Pancreas (tissue), 10 donors: ENCODE data around the gene ATRN. TPM values are rescaled to one million over a fixed set of nuclear protein-coding genes. Genes with fewer than 3 reads are reported as not detected.

Experiments
- ATAC-seq, 4 donors: fragments of 200-7000 bp; cut with Tn5 transposase; one replicate each; pipeline versions ENCODE4 v1.8.0 to v1.9.1; 2020; ENCODE audit warnings: mild to moderate bottlenecking in 4 of 4, moderate library complexity in 4 of 4
- DNase-seq, 6 donors: peaks; one replicate each; pipeline ENCODE4 v3.0.0-alpha.2; 2020
- FAIRE-seq: peaks from 2 replicates; lab custom pipeline; 2012; peaks lifted over from hg19 to GRCh38; lab: Jason Lieb, UNC
- H3K27ac ChIP-seq, 4 donors: fragments of 200-600 bp; sonication (generic); 1 replicate in 3 of 4; 2 replicates in 1 of 4; pipeline versions ENCODE4 v1.5.0 to v1.8.0; 2020
- H3K27me3 ChIP-seq, 4 donors: fragments of 200-600 bp; one replicate each; pipeline ENCODE4 v1.8.0; 2021
- H3K36me3 ChIP-seq, 3 donors: fragments of 200-600 bp; sonication (generic) in 1 of 3; one replicate each; pipeline versions ENCODE4 v1.5.0 to v1.8.0; 2020 to 2021
- H3K4me1 ChIP-seq, 3 donors: fragments of 200-600 bp; one replicate each; pipeline ENCODE4 v1.8.0; 2021
- H3K4me3 ChIP-seq, 4 donors: fragments of 200-600 bp; sonication (generic) in 2 of 4; one replicate each; pipeline versions ENCODE4 v1.5.0 to v1.8.0; 2020 to 2021
- H3K9me3 ChIP-seq, 4 donors: fragments of 200-600 bp; one replicate each; pipeline ENCODE4 v1.8.0; 2021
- WGBS, 2 donors: extraction: QIAGEN DNeasy Blood & Tissue Kit; methylation state at CpG; one replicate each; pipeline ENCODE4 v1.1.7; 2013; 5-methylcytosine and 5-hydroxymethylcytosine counted together
- intact Hi-C, 3 donors: fragments of 100-400 bp; cut with DNase I; formaldehyde crosslinking; loops; one replicate each; pipeline versions ENCODE4 v1.11.1 to v1.14.2; 2022
- polyA plus RNA-seq, 2 donors: library from polyadenylated mRNA; stranded (reverse); fragments of 200-250 nt; gene quantifications; one replicate each; pipeline ENCODE4 v1.2.3, GENCODE V29; 2013
- total RNA-seq, 6 donors: library from RNA; stranded (reverse); fragmentation: NEBNext Ultra II Directional in 4 of 6; extraction: Animal tissue kit (Norgen Biotek cat#: 25700) in 4 of 6; gene quantifications; one replicate each; pipeline versions ENCODE4 v1.2.1 to v1.2.4, GENCODE V29; 2021 to 2023
- TF ChIP-seq, protein P1 (sequence below), 4 donors: fragments of 200-600 bp; sonication (generic) in 3 of 4; IDR thresholded peaks; one replicate each; pipeline versions ENCODE4 v1.5.0 to v1.8.0; 2021; ENCODE audit warnings: antibody characterized with exemption in 4 of 4
- donor health status: healthy with polysubstance abuse.
- donor health status: DM: no; HTN: no; CAD: no; lungs with moderate emphysema.
- donor health status: DM: no; HTN: no; CAD: no.
- donor health status: control.
- donor health status: control.
- donor health status: Bipolar disorder and iron deficiency.
- donor health status: DM: yes; HTN: yes; CAD: no.
- donor health status: DM: no; HTN: no; CAD: no.
- donor health status: DM: no; HTN: no; CAD: no.
- donor health status: DM: yes; HTN: yes; CAD: no.

Gene ATRN
- total and polyA plus RNA-seq, 8 donors, result 3.6 to 30.4 (median 20.6) TPM

DNA sequence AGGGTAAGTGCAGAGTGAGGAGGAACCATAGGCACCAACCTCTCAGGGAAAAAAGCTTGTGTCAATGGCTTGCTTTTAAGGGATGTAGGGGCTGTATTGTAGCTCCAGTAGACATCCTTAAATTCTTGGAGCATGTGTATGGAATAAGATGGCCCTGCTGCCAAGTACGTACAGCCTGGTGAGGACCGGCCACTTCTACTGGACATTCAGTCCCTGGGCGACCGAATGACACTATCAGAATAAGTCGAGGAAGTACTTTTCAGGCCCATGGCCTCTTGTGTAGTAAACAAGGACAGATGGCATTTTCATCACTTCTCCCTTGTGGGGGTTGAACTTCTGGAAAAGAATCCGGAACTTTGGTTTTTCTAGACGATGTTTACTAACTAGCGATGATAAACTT is 159.6 kb downstream of the ATRN start:
- H3K36me3 ChIP-seq, result peaks cover 0 to 8% (median 0%) of the 10 kb centered on the region in 3 donors
- no peaks in the 10 kb centered on the region for H3K27me3 ChIP-seq
- WGBS, 2 donors, result 45 to 59% methylated on average over 8 of the region's 8 CpGs
- TF ChIP-seq, protein P1, sequence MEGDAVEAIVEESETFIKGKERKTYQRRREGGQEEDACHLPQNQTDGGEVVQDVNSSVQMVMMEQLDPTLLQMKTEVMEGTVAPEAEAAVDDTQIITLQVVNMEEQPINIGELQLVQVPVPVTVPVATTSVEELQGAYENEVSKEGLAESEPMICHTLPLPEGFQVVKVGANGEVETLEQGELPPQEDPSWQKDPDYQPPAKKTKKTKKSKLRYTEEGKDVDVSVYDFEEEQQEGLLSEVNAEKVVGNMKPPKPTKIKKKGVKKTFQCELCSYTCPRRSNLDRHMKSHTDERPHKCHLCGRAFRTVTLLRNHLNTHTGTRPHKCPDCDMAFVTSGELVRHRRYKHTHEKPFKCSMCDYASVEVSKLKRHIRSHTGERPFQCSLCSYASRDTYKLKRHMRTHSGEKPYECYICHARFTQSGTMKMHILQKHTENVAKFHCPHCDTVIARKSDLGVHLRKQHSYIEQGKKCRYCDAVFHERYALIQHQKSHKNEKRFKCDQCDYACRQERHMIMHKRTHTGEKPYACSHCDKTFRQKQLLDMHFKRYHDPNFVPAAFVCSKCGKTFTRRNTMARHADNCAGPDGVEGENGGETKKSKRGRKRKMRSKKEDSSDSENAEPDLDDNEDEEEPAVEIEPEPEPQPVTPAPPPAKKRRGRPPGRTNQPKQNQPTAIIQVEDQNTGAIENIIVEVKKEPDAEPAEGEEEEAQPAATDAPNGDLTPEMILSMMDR (IDR thresholded peaks at IDR 0.05), result no peak
- H3K4me3 ChIP-seq, result no peak overlapping the region
- no peaks in the 10 kb centered on the region for H3K9me3 ChIP-seq
- H3K4me1 ChIP-seq, result peaks cover 3 to 16% (median 10%) of the 10 kb centered on the region in 3 donors
- H3K27ac ChIP-seq, result peak overlapping the region in 1 of 4 donors; percentile 9
- ATAC-seq, result peak in 2 of 4 donors; percentile 27 to 46
- no peak for DNase-seq
- intact Hi-C loops, result no loop called here
- FAIRE-seq, result no peak

DNA sequence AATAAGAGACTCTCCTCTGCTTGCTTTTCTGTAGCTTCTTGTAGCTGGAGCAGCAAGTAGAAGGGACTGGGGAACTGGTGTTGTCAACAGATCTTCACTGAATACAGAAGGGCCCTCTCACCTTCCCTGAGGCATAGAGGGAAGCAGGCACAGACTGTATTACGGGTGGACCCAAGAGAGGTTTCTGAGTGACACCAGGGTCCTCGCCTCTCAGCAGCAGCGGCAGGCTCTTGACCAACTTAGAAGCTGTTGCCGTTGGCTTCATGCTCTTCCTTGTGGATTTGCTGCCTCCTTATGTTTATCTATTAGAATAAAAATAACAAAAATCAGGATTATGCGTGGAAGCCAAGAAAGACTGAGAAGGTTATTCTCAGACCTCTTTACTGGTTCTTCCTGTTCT is 160.7 kb downstream of the ATRN start:
- Histone ChIP-seq H3K4me3 (no peak overlapping the region), H3K9me3 (no peaks in the 10 kb centered on the region), H3K27me3 (no peaks in the 10 kb centered on the region), H3K36me3 (peaks cover 0 to 8% (median 0%) of the 10 kb centered on the region in 3 donors), H3K4me1 (peaks cover 3 to 16% (median 10%) of the 10 kb centered on the region in 3 donors), H3K27ac (no peak overlapping the region)
- 82 to 90% methylated on average over 5 of the region's 5 CpGs for WGBS, 2 donors
- no peak for FAIRE-seq
- no peak for ATAC-seq
- DNase-seq, result no peak
- intact Hi-C loops, result no loop called here
- TF ChIP-seq, protein P1 (IDR thresholded peaks at IDR 0.05), result no peak

DNA sequence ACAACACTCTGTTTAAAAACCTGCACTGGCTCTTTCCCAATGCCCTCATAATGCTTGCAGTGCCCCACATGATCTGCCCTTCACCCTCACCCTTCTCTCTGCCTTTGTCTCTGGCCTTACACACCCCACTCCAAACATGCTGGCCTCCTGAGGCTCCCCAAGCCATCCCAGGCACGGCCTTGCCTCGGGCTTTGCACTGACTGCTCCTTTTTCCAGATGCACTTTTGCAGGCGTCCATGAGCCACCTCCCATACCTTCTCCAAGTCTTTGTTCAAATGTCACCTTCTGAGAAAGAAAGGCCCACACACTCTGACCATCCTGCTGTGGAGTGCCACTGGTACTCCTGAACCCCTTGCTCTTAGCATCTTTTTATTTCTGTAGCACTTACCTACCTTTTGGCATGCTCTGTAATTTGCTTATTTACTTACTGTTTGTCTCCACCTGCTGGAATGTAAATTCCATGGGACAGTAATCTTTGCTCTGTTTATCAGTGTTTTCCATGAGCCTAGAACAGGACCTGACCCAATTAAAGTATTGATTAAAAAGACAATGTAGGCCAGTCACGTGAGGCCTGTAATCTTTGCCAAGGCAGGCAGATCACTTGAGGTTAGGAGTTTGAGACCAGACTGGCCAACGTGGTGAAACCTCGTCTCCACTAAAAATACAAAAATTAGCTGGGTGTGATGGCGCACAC is 161.6 kb downstream of the ATRN start:
- ATAC-seq (peak; percentile 32 to 60 (median 43)), DNase-seq (no peak), FAIRE-seq (no peak)
- H3K27me3 ChIP-seq, result no peaks in the 10 kb centered on the region
- TF ChIP-seq, protein P1 (IDR thresholded peaks at IDR 0.05), result no peak
- no peak overlapping the region for H3K4me3 ChIP-seq
- 61 to 66% methylated on average over 7 of the region's 7 CpGs for WGBS, 2 donors
- intact Hi-C loops, result no loop called here
- no peak overlapping the region for H3K27ac ChIP-seq
- H3K4me1 ChIP-seq, result peaks cover 3 to 16% (median 10%) of the 10 kb centered on the region in 3 donors
- peaks cover 0 to 2% (median 0%) of the 10 kb centered on the region in 3 donors for H3K36me3 ChIP-seq
- H3K9me3 ChIP-seq, result no peaks in the 10 kb centered on the region

DNA sequence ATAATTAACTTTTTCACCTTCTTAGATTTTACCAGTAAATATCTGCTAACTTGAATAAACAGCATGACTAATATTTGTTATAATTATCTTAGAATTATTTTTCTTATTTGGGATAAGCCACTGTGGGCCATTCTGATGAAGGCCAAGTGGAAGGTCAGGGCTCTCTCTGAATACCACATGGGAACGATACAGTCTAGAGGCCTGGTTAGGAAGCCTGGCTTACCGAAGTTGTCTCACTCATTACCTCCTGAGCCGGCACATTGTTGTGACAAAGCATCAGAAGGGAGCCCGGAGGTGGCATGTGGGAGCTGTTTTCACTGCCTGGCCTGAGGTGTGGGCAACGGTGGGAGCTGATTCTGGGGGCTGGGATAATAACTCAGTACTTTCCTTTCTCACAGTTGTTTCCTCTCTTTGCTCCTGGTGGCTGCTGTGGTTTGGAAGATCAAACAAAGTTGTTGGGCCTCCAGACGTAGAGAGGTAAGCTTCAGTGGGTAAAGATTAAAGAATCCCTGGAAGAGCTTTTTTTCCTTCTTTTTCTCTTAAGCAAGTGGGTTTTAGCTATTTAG is 163.2 kb downstream of the ATRN start:
- ATAC-seq (peak; percentile 49 to 70 (median 61)), FAIRE-seq (no peak), DNase-seq (no peak)
- H3K9me3 ChIP-seq, result no peaks in the 10 kb centered on the region
- no peak overlapping the region for H3K4me3 ChIP-seq
- peaks cover 3 to 16% (median 10%) of the 10 kb centered on the region in 3 donors for H3K4me1 ChIP-seq
- H3K36me3 ChIP-seq, result no peaks in the 10 kb centered on the region
- WGBS, 2 donors, result 21 to 35% methylated on average over 6 of the region's 6 CpGs
- TF ChIP-seq, protein P1 (IDR thresholded peaks at IDR 0.05), result no peak
- no peaks in the 10 kb centered on the region for H3K27me3 ChIP-seq
- intact Hi-C loops, result no loop called here
- no peak overlapping the region for H3K27ac ChIP-seq

DNA sequence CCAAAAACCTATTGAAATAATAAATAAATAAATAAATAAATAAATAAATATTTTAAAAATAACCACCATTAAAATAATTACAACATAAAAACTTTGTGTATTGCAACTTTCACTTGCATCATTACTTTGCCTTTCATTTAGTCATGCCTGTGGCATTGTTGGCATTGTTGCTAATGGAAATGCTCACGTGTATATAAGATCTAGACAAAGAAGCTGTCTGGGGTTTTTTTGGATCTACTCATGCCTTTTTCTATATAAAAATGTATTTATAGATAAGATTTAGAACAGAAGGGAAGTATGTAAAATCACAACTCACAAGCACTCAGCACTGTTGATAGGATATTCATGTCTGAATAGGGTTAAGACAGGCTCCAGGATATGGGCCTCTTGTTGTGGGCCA is 164.5 kb downstream of the ATRN start:
- FAIRE-seq (no peak), ATAC-seq (no peak)
- WGBS, 2 donors, result 86 to 90% methylated on average over 1 of the region's 1 CpG

More for the DNA sequence above, 164.5 kb downstream of the ATRN start:
- Histone ChIP-seq H3K36me3 (peaks cover 0 to 5% (median 0%) of the 10 kb centered on the region in 3 donors), H3K4me3 (no peak overlapping the region), H3K27ac (no peak overlapping the region), H3K9me3 (no peaks in the 10 kb centered on the region), H3K27me3 (no peaks in the 10 kb centered on the region), H3K4me1 (peaks cover 3 to 16% (median 10%) of the 10 kb centered on the region in 3 donors)
- TF ChIP-seq, protein P1 (IDR thresholded peaks at IDR 0.05), result no peak
- intact Hi-C loops, result no loop called here
- DNase-seq, result no peak
